Measurements from ENCODE around the gene THYN1. TPM values are rescaled to one million over a fixed set of nuclear protein-coding genes. Genes with fewer than 3 reads are reported as not detected.

Gene THYN1
- total and polyA plus RNA-seq, 4 donors: 28.3 to 64.4 (median 39.5) TPM

DNA sequence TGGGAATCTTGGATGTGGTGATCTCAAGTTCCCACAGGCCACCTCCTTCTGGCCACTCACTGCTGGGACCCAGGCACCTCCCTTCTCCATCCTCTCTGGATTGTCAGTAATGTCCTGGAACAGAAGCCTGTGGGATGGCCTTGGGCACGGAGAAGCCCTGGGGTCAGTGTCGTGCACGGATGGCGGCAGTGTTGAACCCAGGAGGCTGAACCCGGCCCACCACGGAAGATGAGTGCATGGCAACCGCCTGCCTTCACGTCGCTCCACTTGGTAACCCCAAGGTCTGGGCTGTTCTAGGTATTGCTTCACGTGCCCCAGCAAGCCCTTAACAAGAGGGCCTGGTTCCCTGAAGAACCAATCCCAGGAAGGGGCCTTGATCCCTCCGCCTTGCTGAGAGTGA, 7.1 kb downstream of the THYN1 start:
- no peaks in the 10 kb centered on the region for H3K4me1 ChIP-seq (ENCODE audit: control insufficient read depth in 1 of 2, insufficient read depth in 2 of 2, low read length in 2 of 2)
- H3K4me3 ChIP-seq (ENCODE audit: low read length in 2 of 2): no peak overlapping the region
- peaks cover 2 to 8% of the 10 kb centered on the region in 2 donors for H3K36me3 ChIP-seq (ENCODE audit: control insufficient read depth in 1 of 2, insufficient read depth in 2 of 2, low read length in 1 of 2)
- 87 to 90% methylated on average over 11 of the region's 11 CpGs for WGBS, 2 donors
- no peaks in the 10 kb centered on the region for H3K9me3 ChIP-seq (ENCODE audit: control insufficient read depth, low read length)
- DNase-seq (no peak), ATAC-seq (ENCODE audit: low FRiP score) (no peak)
- intact Hi-C loops (cut with DNase I): no loop called here
- H3K27ac ChIP-seq (ENCODE audit: low read depth in 1 of 2, low read length in 2 of 2): no peak overlapping the region
- H3K27me3 ChIP-seq (ENCODE audit: control insufficient read depth in 1 of 2, insufficient read depth in 2 of 2, low read length in 1 of 2): no peaks in the 10 kb centered on the region

DNA sequence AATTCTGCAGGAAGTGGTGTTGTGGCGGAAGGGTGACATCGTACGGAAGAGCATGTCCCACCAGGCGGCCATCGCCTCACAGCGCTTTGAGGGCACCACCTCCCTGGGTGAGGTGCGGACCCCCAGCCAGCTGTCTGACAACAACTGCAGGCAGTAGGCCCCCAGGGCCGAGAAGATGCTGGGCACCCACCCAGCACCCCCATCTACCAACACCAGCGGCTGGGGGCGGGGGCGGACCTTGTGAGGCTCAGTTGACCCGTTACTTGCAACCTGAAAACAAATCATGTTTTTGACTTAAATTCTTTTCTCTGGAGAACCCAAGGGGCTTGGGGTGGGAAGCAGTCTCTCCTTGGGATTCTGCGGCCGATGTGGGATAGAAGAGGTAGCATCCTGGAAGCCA, 7.7 kb downstream of the THYN1 start:
- ATAC-seq (ENCODE audit: low FRiP score) (no peak), DNase-seq (no peak)
- no peaks in the 10 kb centered on the region for H3K9me3 ChIP-seq (ENCODE audit: control insufficient read depth, low read length)
- no peak overlapping the region for H3K4me3 ChIP-seq (ENCODE audit: low read length in 2 of 2)
- no peaks in the 10 kb centered on the region for H3K4me1 ChIP-seq (ENCODE audit: control insufficient read depth in 1 of 2, insufficient read depth in 2 of 2, low read length in 2 of 2)
- H3K36me3 ChIP-seq (ENCODE audit: control insufficient read depth in 1 of 2, insufficient read depth in 2 of 2, low read length in 1 of 2): peaks cover 0 to 8% of the 10 kb centered on the region in 2 donors
- 89 to 91% methylated on average over 14 of the region's 14 CpGs for WGBS, 2 donors
- intact Hi-C loops (cut with DNase I): no loop called here
- H3K27ac ChIP-seq (ENCODE audit: low read depth in 1 of 2, low read length in 2 of 2): no peak overlapping the region
- no peaks in the 10 kb centered on the region for H3K27me3 ChIP-seq (ENCODE audit: control insufficient read depth in 1 of 2, insufficient read depth in 2 of 2, low read length in 1 of 2)

DNA sequence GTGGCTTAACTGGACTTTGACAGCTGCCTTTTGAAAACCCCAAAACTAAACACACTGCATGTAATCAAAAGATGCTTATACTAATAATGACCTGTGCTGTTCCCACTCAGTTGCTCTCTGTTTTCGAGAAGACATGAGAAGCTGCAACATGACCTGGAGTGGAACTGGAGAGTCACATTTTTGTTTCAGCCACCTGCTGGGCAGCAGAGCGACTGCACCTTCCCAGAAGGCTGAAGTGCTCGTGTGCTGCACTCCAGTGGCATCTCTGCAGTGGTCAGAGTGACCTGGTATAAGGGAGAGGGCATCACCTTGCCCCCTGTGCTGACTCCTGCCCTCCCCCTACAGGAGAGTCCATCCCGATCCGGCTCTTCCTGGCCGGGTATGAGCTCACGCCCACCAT, 8.6 kb downstream of the THYN1 start:
- intact Hi-C loops (cut with DNase I): no loop called here
- Histone ChIP-seq H3K4me1 (ENCODE audit: control insufficient read depth in 1 of 2, insufficient read depth in 2 of 2, low read length in 2 of 2) (no peaks in the 10 kb centered on the region), H3K9me3 (ENCODE audit: control insufficient read depth, low read length) (no peaks in the 10 kb centered on the region), H3K27ac (ENCODE audit: low read depth in 1 of 2, low read length in 2 of 2) (no peak overlapping the region), H3K27me3 (ENCODE audit: control insufficient read depth in 1 of 2, insufficient read depth in 2 of 2, low read length in 1 of 2) (no peaks in the 10 kb centered on the region), H3K36me3 (ENCODE audit: control insufficient read depth in 1 of 2, insufficient read depth in 2 of 2, low read length in 1 of 2) (peaks cover 0 to 6% of the 10 kb centered on the region in 2 donors), H3K4me3 (ENCODE audit: low read length in 2 of 2) (no peak overlapping the region)
- DNase-seq: no peak
- ATAC-seq (ENCODE audit: low FRiP score): no peak
- 46 to 47% methylated on average over 7 of the region's 7 CpGs for WGBS, 2 donors

DNA sequence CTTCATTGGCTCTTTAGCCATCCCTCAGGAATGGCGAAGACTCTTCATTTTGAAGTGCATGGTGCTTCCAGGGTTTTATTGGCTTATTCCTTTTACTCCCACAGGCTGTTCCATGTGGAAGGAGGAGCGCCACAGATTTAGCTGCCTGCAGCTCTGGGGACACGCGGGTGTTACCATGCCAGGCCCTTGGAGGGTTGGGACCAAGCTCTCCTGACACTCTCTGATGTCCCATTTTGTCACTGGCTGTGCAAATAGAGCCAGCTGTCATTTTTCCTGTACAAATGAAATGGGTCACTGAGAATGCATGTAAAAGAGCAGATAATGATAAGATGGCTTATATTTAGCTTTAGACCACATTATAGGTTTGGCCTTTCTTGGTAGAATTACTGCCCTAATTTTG, 9.2 kb downstream of the THYN1 start:
- no peak overlapping the region for H3K4me3 ChIP-seq (ENCODE audit: low read length in 2 of 2)
- no peaks in the 10 kb centered on the region for H3K27me3 ChIP-seq (ENCODE audit: control insufficient read depth in 1 of 2, insufficient read depth in 2 of 2, low read length in 1 of 2)
- no peaks in the 10 kb centered on the region for H3K4me1 ChIP-seq (ENCODE audit: control insufficient read depth in 1 of 2, insufficient read depth in 2 of 2, low read length in 2 of 2)
- intact Hi-C loops (cut with DNase I): no loop called here
- ATAC-seq (ENCODE audit: low FRiP score) (no peak), DNase-seq (no peak)
- no peaks in the 10 kb centered on the region for H3K9me3 ChIP-seq (ENCODE audit: control insufficient read depth, low read length)
- peaks cover 0 to 5% of the 10 kb centered on the region in 2 donors for H3K36me3 ChIP-seq (ENCODE audit: control insufficient read depth in 1 of 2, insufficient read depth in 2 of 2, low read length in 1 of 2)
- no peak overlapping the region for H3K27ac ChIP-seq (ENCODE audit: low read depth in 1 of 2, low read length in 2 of 2)
- WGBS, 2 donors: 86 to 93% methylated on average over 4 of the region's 4 CpGs

DNA sequence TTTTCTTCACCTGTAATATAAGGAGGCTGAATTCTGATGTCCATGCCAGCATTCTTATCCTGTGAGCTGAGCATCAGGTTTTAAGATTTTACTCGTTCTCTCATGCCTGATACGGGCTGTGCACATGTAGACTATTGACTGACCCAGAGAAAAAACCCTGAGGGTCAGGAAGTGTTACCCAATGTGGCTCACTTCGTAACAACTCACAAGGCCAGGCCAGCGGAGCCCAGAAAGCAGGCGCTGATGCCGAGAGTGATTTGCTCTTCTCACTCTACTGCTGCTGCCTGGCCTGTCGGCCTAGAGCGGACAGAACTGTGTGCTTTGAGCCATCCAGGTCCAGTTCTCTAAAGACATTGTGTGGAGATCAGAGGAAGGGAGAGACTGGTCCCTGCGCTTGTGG, 10.8 kb downstream of the THYN1 start:
- WGBS, 2 donors: 84% methylated on average over 9 of the region's 9 CpGs

DNA sequence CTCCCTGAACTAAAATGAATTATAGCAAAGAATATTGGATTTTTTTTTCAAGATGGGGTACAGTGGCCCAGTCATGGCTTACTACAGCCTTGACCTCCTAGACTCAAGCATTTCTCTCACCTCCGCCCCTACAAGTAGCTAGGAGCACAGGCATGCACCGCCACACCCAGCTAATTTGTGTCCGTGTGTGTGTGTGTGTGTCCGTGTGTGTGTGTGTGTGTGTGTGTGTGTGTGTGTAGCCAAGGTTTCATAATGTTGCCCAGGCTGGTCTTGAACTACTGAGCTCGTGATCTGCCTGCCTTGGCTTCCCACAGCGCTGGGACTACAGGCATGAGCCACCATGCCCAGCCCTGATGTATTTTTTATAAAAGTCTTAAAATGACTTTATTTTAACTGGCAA, 12.6 kb downstream of the THYN1 start:
- H3K4me1 ChIP-seq (ENCODE audit: control insufficient read depth in 1 of 2, insufficient read depth in 2 of 2, low read length in 2 of 2): no peaks in the 10 kb centered on the region
- ATAC-seq (ENCODE audit: low FRiP score): no peak
- intact Hi-C loops (cut with DNase I): no loop called here
- H3K4me3 ChIP-seq (ENCODE audit: low read length in 2 of 2): no peak overlapping the region
- no peak overlapping the region for H3K27ac ChIP-seq (ENCODE audit: low read depth in 1 of 2, low read length in 2 of 2)
- DNase-seq: no peak
- no peaks in the 10 kb centered on the region for H3K9me3 ChIP-seq (ENCODE audit: control insufficient read depth, low read length)
- H3K27me3 ChIP-seq (ENCODE audit: control insufficient read depth in 1 of 2, insufficient read depth in 2 of 2, low read length in 1 of 2): no peaks in the 10 kb centered on the region
- H3K36me3 ChIP-seq (ENCODE audit: control insufficient read depth in 1 of 2, insufficient read depth in 2 of 2, low read length in 1 of 2): peaks cover 0 to 7% of the 10 kb centered on the region in 2 donors
- WGBS, 2 donors: 69 to 74% methylated on average over 6 of the region's 6 CpGs

More for the DNA sequence above, 10.8 kb downstream of the THYN1 start:
- Histone ChIP-seq H3K4me3 (ENCODE audit: low read length in 2 of 2) (no peak overlapping the region), H3K27ac (ENCODE audit: low read depth in 1 of 2, low read length in 2 of 2) (no peak overlapping the region), H3K4me1 (ENCODE audit: control insufficient read depth in 1 of 2, insufficient read depth in 2 of 2, low read length in 2 of 2) (no peaks in the 10 kb centered on the region), H3K27me3 (ENCODE audit: control insufficient read depth in 1 of 2, insufficient read depth in 2 of 2, low read length in 1 of 2) (no peaks in the 10 kb centered on the region), H3K36me3 (ENCODE audit: control insufficient read depth in 1 of 2, insufficient read depth in 2 of 2, low read length in 1 of 2) (peaks cover 0 to 4% of the 10 kb centered on the region in 2 donors), H3K9me3 (ENCODE audit: control insufficient read depth, low read length) (no peaks in the 10 kb centered on the region)
- intact Hi-C loops (cut with DNase I): no loop called here
- ATAC-seq (ENCODE audit: low FRiP score) (no peak), DNase-seq (no peak)

DNA sequence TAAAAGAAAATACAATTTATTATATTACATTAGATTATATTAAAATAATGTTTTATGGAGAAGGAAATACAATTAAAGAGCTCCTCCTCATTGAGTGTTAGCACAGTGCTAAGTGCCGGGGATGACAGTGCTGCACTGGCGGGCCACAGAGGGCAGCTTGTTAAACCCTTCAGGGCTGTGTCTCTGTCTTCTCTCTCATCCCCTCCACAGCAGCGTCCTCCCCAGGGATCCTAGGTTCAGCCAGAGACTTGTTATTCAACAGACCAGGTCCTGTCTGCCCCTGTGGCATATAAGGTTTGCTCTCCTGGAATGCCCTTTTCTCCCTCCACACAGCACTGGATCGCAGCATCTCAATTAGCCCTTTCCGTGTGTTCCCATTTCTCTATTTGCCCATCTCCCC, 14.2 kb downstream of the THYN1 start:
- Histone ChIP-seq H3K36me3 (ENCODE audit: control insufficient read depth in 1 of 2, insufficient read depth in 2 of 2, low read length in 1 of 2) (peaks cover 0 to 7% of the 10 kb centered on the region in 2 donors), H3K9me3 (ENCODE audit: control insufficient read depth, low read length) (no peaks in the 10 kb centered on the region), H3K27me3 (ENCODE audit: control insufficient read depth in 1 of 2, insufficient read depth in 2 of 2, low read length in 1 of 2) (no peaks in the 10 kb centered on the region), H3K4me1 (ENCODE audit: control insufficient read depth in 1 of 2, insufficient read depth in 2 of 2, low read length in 2 of 2) (no peaks in the 10 kb centered on the region), H3K27ac (ENCODE audit: low read depth in 1 of 2, low read length in 2 of 2) (no peak overlapping the region), H3K4me3 (ENCODE audit: low read length in 2 of 2) (no peak overlapping the region)
- DNase-seq (no peak), ATAC-seq (ENCODE audit: low FRiP score) (no peak)
- intact Hi-C loops (cut with DNase I): no loop called here
- WGBS, 2 donors: 93 to 98% methylated on average over 5 of the region's 5 CpGs

DNA sequence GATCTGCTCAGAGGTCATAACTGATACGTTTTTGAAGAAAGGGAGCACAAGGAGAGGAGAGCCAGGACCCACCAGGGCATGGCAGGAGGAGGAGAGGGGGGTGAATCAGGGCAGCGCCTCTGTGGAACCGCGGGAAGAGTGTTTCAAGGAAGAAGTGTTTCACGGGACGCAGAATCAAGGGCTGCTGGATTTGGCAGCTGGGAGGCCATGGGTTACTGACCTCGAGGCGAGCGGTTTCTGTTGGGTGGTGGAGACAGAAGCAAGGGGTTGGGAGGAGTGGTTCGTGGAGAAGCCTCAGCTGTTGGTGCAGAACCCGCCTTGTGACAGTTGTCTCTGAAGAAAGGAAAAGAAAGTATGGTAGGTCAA, 15.6 kb downstream of the THYN1 start:
- ATAC-seq (ENCODE audit: low FRiP score) (no peak), DNase-seq (no peak)
- 90 to 91% methylated on average over 11 of the region's 11 CpGs for WGBS, 2 donors
- H3K27ac ChIP-seq (ENCODE audit: low read depth in 1 of 2, low read length in 2 of 2): no peak overlapping the region
- H3K4me1 ChIP-seq (ENCODE audit: control insufficient read depth in 1 of 2, insufficient read depth in 2 of 2, low read length in 2 of 2): no peaks in the 10 kb centered on the region
- no peaks in the 10 kb centered on the region for H3K9me3 ChIP-seq (ENCODE audit: control insufficient read depth, low read length)
- intact Hi-C loops (cut with DNase I): no loop called here
- H3K27me3 ChIP-seq (ENCODE audit: control insufficient read depth in 1 of 2, insufficient read depth in 2 of 2, low read length in 1 of 2): no peaks in the 10 kb centered on the region
- H3K4me3 ChIP-seq (ENCODE audit: low read length in 2 of 2): no peak overlapping the region
- peaks cover 0 to 7% of the 10 kb centered on the region in 2 donors for H3K36me3 ChIP-seq (ENCODE audit: control insufficient read depth in 1 of 2, insufficient read depth in 2 of 2, low read length in 1 of 2)

DNA sequence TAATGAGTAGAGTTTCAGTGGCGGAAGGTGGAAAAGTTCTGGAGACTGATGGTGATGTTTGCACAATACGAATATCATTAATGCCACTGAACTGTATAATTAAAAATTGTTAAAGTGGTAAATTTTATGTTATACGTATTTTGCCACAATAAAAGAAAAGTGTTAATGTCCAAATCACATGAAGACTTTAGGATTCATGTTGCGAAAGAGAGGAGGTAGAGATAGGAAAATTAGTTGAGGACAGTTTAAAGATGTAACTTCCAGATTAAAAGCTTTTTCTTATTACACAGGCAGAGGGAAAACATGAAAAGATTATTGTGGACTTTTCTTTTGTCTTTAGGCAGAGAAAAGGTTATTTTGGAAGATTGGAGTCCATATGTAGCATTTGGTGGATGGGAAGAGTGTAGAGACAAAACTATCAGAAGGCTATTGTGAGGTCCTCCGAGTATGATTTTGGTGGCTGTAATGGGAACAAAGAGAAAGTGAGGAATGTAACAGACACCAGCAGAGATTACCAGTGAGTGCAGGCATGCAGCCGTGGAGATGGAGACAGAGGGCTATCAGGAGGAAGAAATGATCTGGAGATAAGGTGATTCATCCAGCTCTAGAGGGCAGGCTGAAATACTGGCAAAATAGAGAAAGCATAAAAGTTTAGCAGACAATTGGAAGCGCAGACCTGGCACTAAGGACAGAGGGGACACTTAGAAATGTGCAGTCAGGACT, 16.2 kb downstream of the THYN1 start:
- peaks cover 0 to 7% of the 10 kb centered on the region in 2 donors for H3K36me3 ChIP-seq (ENCODE audit: control insufficient read depth in 1 of 2, insufficient read depth in 2 of 2, low read length in 1 of 2)
- no peaks in the 10 kb centered on the region for H3K27me3 ChIP-seq (ENCODE audit: control insufficient read depth in 1 of 2, insufficient read depth in 2 of 2, low read length in 1 of 2)
- no peak overlapping the region for H3K27ac ChIP-seq (ENCODE audit: low read depth in 1 of 2, low read length in 2 of 2)
- no peaks in the 10 kb centered on the region for H3K9me3 ChIP-seq (ENCODE audit: control insufficient read depth, low read length)
- intact Hi-C loops (cut with DNase I): no loop called here
- no peak for ATAC-seq (ENCODE audit: low FRiP score)
- no peak overlapping the region for H3K4me3 ChIP-seq (ENCODE audit: low read length in 2 of 2)
- no peaks in the 10 kb centered on the region for H3K4me1 ChIP-seq (ENCODE audit: control insufficient read depth in 1 of 2, insufficient read depth in 2 of 2, low read length in 2 of 2)
- DNase-seq: no peak
- 93 to 94% methylated on average over 7 of the region's 7 CpGs for WGBS, 2 donors
